Naive B cell (primary cell): Measurements from ENCODE around the gene ZNF512. TPM values are rescaled to one million over a fixed set of nuclear protein-coding genes. Genes with fewer than 3 reads are reported as not detected.
A peak's percentile ranks its signal among the peaks of the same experiment; 100 is the strongest.

Experiments
- ATAC-seq, 2 donors: fragments of 150-1000 bp; cut with Tn5 transposase; 2 replicates each; pipeline ENCODE4 v1.10.0; 2021; ENCODE audit warnings: low read depth in 2 of 2, mild to moderate bottlenecking in 2 of 2, moderate library complexity in 2 of 2
- DNase-seq: peaks from one replicate; pipeline ENCODE4 v3.0.0; 2022
- H3K27ac Mint-ChIP-seq, 6 donors: one replicate each; pipeline ENCODE4 v1.8.0; 2020 to 2022; ENCODE audit warnings: mild to moderate bottlenecking in 6 of 6, mixed read lengths in 6 of 6, moderate library complexity in 5 of 6, inconsistent platforms in 2 of 6
- H3K27me3 Mint-ChIP-seq, 3 donors: one replicate each; pipeline ENCODE4 v1.8.0; 2021 to 2022; ENCODE audit warnings: mixed read lengths in 3 of 3, mild to moderate bottlenecking in 1 of 3
- H3K36me3 Mint-ChIP-seq, 2 donors: one replicate each; pipeline ENCODE4 v1.8.0; 2020 to 2022; ENCODE audit warnings: mixed read lengths in 2 of 2, inconsistent platforms in 1 of 2, mild to moderate bottlenecking in 1 of 2
- H3K4me1 Mint-ChIP-seq, 3 donors: one replicate each; pipeline ENCODE4 v1.8.0; 2020 to 2022; ENCODE audit warnings: mixed read lengths in 3 of 3, inconsistent platforms in 1 of 3, mild to moderate bottlenecking in 1 of 3, moderate library complexity in 1 of 3
- H3K4me3 Mint-ChIP-seq, 8 donors: one replicate each; pipeline ENCODE4 v1.8.0; 2020 to 2022; ENCODE audit warnings: mild to moderate bottlenecking in 8 of 8, mixed read lengths in 8 of 8, moderate library complexity in 8 of 8, inconsistent platforms in 2 of 8
- H3K9me3 Mint-ChIP-seq, 7 donors: one replicate each; pipeline ENCODE4 v1.8.0; 2020 to 2022; ENCODE audit warnings: mixed read lengths in 7 of 7, mild to moderate bottlenecking in 5 of 7, inconsistent platforms in 2 of 7, moderate library complexity in 1 of 7
- polyA plus RNA-seq, 6 donors: library from polyadenylated mRNA; unstranded; fragments of 300-500 nt; fragmentation: Illumina TruSeq; gene quantifications; one replicate each; pipeline ENCODE4 v1.2.3, GENCODE V29; 2021; ENCODE audit warnings: low read depth in 6 of 6

The ZNF512 gene
- polyA plus RNA-seq, 6 donors from 2014 or later: 28.0 to 42.1 (median 36.0) TPM

GRCh38 chr2:27569398-27569797, 13.4 kb upstream of the ZNF512 start:
- no peak overlapping the region for H3K27ac Mint-ChIP-seq
- peaks cover 12 to 16% of the 10 kb centered on the region in 2 donors for H3K36me3 Mint-ChIP-seq
- ATAC-seq: no peak
- H3K4me1 Mint-ChIP-seq: no peaks in the 10 kb centered on the region
- H3K27me3 Mint-ChIP-seq: peaks cover 47 to 75% (median 66%) of the 10 kb centered on the region in 3 donors
- H3K9me3 Mint-ChIP-seq: peaks cover 0 to 19% (median 2%) of the 10 kb centered on the region in 7 donors
- H3K4me3 Mint-ChIP-seq: no peak overlapping the region
- no peak for DNase-seq

- DNase-seq: no peak
- Mint-ChIP-seq H3K4me3 (no peak overlapping the region), H3K4me1 (no peaks in the 10 kb centered on the region), H3K36me3 (peaks cover 16 to 19% of the 10 kb centered on the region in 2 donors), H3K27me3 (peaks cover 41 to 58% (median 53%) of the 10 kb centered on the region in 3 donors), H3K27ac (no peak overlapping the region), H3K9me3 (peaks cover 0 to 21% (median 2%) of the 10 kb centered on the region in 7 donors)
- no peak for ATAC-seq
Measured at GRCh38 chr2:27571197-27571596, 11.6 kb upstream of the ZNF512 start.

- Mint-ChIP-seq H3K27me3 (peaks cover 41 to 54% (median 48%) of the 10 kb centered on the region in 3 donors), H3K4me1 (no peaks in the 10 kb centered on the region), H3K36me3 (peaks cover 16 to 19% of the 10 kb centered on the region in 2 donors), H3K27ac (peak overlapping the region in 1 of 6 donors; percentile 29), H3K4me3 (no peak overlapping the region), H3K9me3 (peaks cover 0 to 21% (median 2%) of the 10 kb centered on the region in 7 donors)
- DNase-seq (no peak), ATAC-seq (no peak)
Measured at GRCh38 chr2:27571681-27572080, 11.2 kb upstream of the ZNF512 start.

GRCh38 chr2:27572439-27572838, 10.4 kb upstream of the ZNF512 start:
- H3K9me3 Mint-ChIP-seq: peaks cover 0 to 23% (median 3%) of the 10 kb centered on the region in 7 donors
- no peak for DNase-seq
- ATAC-seq: no peak
- H3K27me3 Mint-ChIP-seq: peaks cover 37 to 50% (median 40%) of the 10 kb centered on the region in 3 donors
- H3K27ac Mint-ChIP-seq: no peak overlapping the region
- H3K36me3 Mint-ChIP-seq: peaks cover 16 to 19% of the 10 kb centered on the region in 2 donors
- no peaks in the 10 kb centered on the region for H3K4me1 Mint-ChIP-seq
- H3K4me3 Mint-ChIP-seq: no peak overlapping the region

- DNase-seq: no peak
- H3K9me3 Mint-ChIP-seq: peaks cover 0 to 27% (median 3%) of the 10 kb centered on the region in 7 donors
- H3K4me1 Mint-ChIP-seq: no peaks in the 10 kb centered on the region
- H3K27ac Mint-ChIP-seq: no peak overlapping the region
- H3K4me3 Mint-ChIP-seq: no peak overlapping the region
- peaks cover 12 to 14% of the 10 kb centered on the region in 2 donors for H3K36me3 Mint-ChIP-seq
- peaks cover 32 to 48% (median 35%) of the 10 kb centered on the region in 3 donors for H3K27me3 Mint-ChIP-seq
- no peak for ATAC-seq
Measured at GRCh38 chr2:27572998-27573429, 9.8 kb upstream of the ZNF512 start.

GRCh38 chr2:27573452-27573851, 9.4 kb upstream of the ZNF512 start:
- ATAC-seq (no peak), DNase-seq (no peak)
- H3K4me1 Mint-ChIP-seq: no peaks in the 10 kb centered on the region
- H3K9me3 Mint-ChIP-seq: peaks cover 0 to 27% (median 3%) of the 10 kb centered on the region in 7 donors
- peaks cover 27 to 44% (median 31%) of the 10 kb centered on the region in 3 donors for H3K27me3 Mint-ChIP-seq
- no peak overlapping the region for H3K4me3 Mint-ChIP-seq
- H3K27ac Mint-ChIP-seq: no peak overlapping the region
- peaks cover 8 to 10% of the 10 kb centered on the region in 2 donors for H3K36me3 Mint-ChIP-seq

- Mint-ChIP-seq H3K27ac (peak overlapping the region; percentile 46 to 95 (median 79)), H3K27me3 (peaks cover 0 to 8% (median 3%) of the 10 kb centered on the region in 3 donors), H3K9me3 (peaks cover 0 to 22% (median 5%) of the 10 kb centered on the region in 7 donors), H3K4me1 (peaks cover 34 to 44% (median 35%) of the 10 kb centered on the region in 3 donors), H3K36me3 (peaks cover 0 to 13% of the 10 kb centered on the region in 2 donors), H3K4me3 (peak overlapping the region; percentile 69 to 98 (median 96))
- DNase-seq: no peak
- no peak for ATAC-seq
Measured at GRCh38 chr2:27581417-27582128, 1.3 kb upstream of the ZNF512 start.

GRCh38 chr2:27582129-27582694, 630 bp upstream of the ZNF512 start:
- peaks cover 35 to 50% (median 40%) of the 10 kb centered on the region in 3 donors for H3K4me1 Mint-ChIP-seq
- H3K27ac Mint-ChIP-seq: peak overlapping the region; percentile 36 to 99 (median 94)
- peaks cover 0 to 13% of the 10 kb centered on the region in 2 donors for H3K36me3 Mint-ChIP-seq
- ATAC-seq (no peak), DNase-seq (peak; percentile 9)
- H3K9me3 Mint-ChIP-seq: peaks cover 0 to 20% (median 5%) of the 10 kb centered on the region in 7 donors
- H3K27me3 Mint-ChIP-seq: peaks cover 0 to 6% (median 3%) of the 10 kb centered on the region in 3 donors
- peak overlapping the region; percentile 81 to 98 (median 96) for H3K4me3 Mint-ChIP-seq

- H3K4me1 Mint-ChIP-seq: peaks cover 35 to 58% (median 42%) of the 10 kb centered on the region in 3 donors
- peaks cover 0 to 3% (median 0%) of the 10 kb centered on the region in 3 donors for H3K27me3 Mint-ChIP-seq
- DNase-seq (no peak), ATAC-seq (no peak)
- H3K36me3 Mint-ChIP-seq: peaks cover 0 to 13% of the 10 kb centered on the region in 2 donors
- peak overlapping the region; percentile 81 to 98 (median 96) for H3K4me3 Mint-ChIP-seq
- peaks cover 0 to 11% (median 2%) of the 10 kb centered on the region in 7 donors for H3K9me3 Mint-ChIP-seq
- peak overlapping the region; percentile 92 to 99 (median 95) for H3K27ac Mint-ChIP-seq
Measured at GRCh38 chr2:27583390-27583915, 611 bp downstream of the ZNF512 start.

- peaks cover 35 to 58% (median 42%) of the 10 kb centered on the region in 3 donors for H3K4me1 Mint-ChIP-seq
- peak overlapping the region; percentile 12 to 98 (median 76) for H3K4me3 Mint-ChIP-seq
- peaks cover 0 to 3% (median 0%) of the 10 kb centered on the region in 3 donors for H3K27me3 Mint-ChIP-seq
- peaks cover 1 to 13% (median 5%) of the 10 kb centered on the region in 7 donors for H3K9me3 Mint-ChIP-seq
- peak overlapping the region in 5 of 6 donors; percentile 1 to 84 (median 51) for H3K27ac Mint-ChIP-seq
- ATAC-seq (no peak), DNase-seq (no peak)
- peaks cover 3 to 14% of the 10 kb centered on the region in 2 donors for H3K36me3 Mint-ChIP-seq
Measured at GRCh38 chr2:27584597-27584996, 1.8 kb downstream of the ZNF512 start.

- Mint-ChIP-seq H3K4me3 (peak overlapping the region in 1 of 8 donors; percentile 62), H3K36me3 (peaks cover 15 to 27% of the 10 kb centered on the region in 2 donors), H3K27me3 (no peaks in the 10 kb centered on the region), H3K27ac (peak overlapping the region in 1 of 6 donors; percentile 49), H3K9me3 (peaks cover 10 to 22% (median 17%) of the 10 kb centered on the region in 7 donors), H3K4me1 (peaks cover 35 to 58% (median 42%) of the 10 kb centered on the region in 3 donors)
- DNase-seq: no peak
- ATAC-seq: no peak
Measured at GRCh38 chr2:27587025-27587424, 4.2 kb downstream of the ZNF512 start.

GRCh38 chr2:27588308-27588707, 5.5 kb downstream of the ZNF512 start:
- Mint-ChIP-seq H3K9me3 (peaks cover 10 to 24% (median 22%) of the 10 kb centered on the region in 7 donors), H3K4me3 (peak overlapping the region in 2 of 8 donors; percentile 9 to 67), H3K4me1 (peaks cover 30 to 49% (median 37%) of the 10 kb centered on the region in 3 donors), H3K27me3 (no peaks in the 10 kb centered on the region), H3K36me3 (peaks cover 15 to 27% of the 10 kb centered on the region in 2 donors), H3K27ac (no peak overlapping the region)
- ATAC-seq: no peak
- DNase-seq: no peak

GRCh38 chr2:27591745-27592144, 8.9 kb downstream of the ZNF512 start:
- DNase-seq: no peak
- no peaks in the 10 kb centered on the region for H3K27me3 Mint-ChIP-seq
- no peak for ATAC-seq
- no peak overlapping the region for H3K27ac Mint-ChIP-seq
- H3K36me3 Mint-ChIP-seq: peaks cover 30 to 33% of the 10 kb centered on the region in 2 donors
- no peak overlapping the region for H3K4me3 Mint-ChIP-seq
- peaks cover 4 to 48% (median 38%) of the 10 kb centered on the region in 7 donors for H3K9me3 Mint-ChIP-seq
- H3K4me1 Mint-ChIP-seq: peaks cover 10 to 32% (median 20%) of the 10 kb centered on the region in 3 donors
